ENCODE measurements around the gene RXRA.

The RXRA gene

DNA sequence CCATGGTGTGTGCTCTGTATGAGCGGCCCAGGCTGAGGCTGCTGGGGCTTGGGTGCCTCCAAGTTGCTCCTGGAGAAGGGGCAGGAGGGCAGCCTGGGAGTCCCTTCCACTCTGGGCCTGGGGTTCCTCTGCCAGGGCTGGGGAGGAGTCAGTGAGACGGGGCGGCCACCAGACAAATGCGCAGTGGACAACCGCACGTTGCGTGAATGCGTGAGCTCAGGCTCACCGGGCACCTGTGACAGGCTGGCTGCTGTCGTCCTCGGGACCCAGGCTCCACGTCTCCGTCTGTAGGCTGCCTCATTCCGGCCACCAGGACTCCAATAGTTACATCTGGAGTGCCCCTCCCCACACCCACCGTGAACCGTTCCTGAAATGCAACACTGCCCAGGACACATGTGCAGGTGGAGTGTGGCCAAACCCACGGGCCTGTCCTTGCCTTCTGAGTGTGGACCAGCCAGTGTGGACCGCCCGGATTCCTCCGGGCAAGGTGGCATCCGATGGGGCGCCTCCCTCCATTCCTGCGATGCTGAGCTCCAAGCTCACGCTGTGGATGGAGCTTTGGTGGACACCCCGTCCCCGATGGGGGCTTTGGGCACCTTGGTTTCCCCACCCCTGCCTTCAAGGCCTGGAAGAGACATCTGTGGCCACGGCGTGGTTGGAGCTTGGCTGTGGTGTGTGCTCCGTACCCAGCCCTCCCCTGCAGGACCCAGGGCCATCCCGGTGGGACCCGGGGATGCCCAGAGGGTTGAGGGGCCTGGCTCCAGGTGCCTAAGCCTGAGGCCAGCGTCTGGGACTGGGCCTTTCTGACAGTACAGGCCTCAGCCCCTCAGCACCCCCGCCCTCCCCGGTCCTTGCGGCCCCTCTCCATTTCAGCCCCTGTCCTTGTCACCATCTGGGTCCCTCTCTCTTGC is 34.0 kb upstream of the RXRA start:
- DNase-seq (ENCODE audit: insufficient read length, low spot score) (no peak), FAIRE-seq (no peak)
- TF ChIP-seq POLR2AphosphoS5 (IDR thresholded peaks at IDR 0.05; ENCODE audit: low read depth, low read length) (no peak), POLR2A (IDR thresholded peaks at IDR 0.05; ENCODE audit: low read depth, low read length) (no peak), SPI1 (IDR thresholded peaks at IDR 0.05; ENCODE audit: low read depth, low read length) (no peak), POU2F2 (IDR thresholded peaks at IDR 0.05; ENCODE audit: low read depth, low read length) (no peak), TAF1 (IDR thresholded peaks at IDR 0.05; ENCODE audit: low read depth, low read length) (no peak), PAX5 (IDR thresholded peaks at IDR 0.05; ENCODE audit: insufficient read depth, low read length, severe bottlenecking) (no peak)

GRCh38 chr9:134293031-134293521 is 33.2 kb upstream of the RXRA start:
- no peak for FAIRE-seq

DNA sequence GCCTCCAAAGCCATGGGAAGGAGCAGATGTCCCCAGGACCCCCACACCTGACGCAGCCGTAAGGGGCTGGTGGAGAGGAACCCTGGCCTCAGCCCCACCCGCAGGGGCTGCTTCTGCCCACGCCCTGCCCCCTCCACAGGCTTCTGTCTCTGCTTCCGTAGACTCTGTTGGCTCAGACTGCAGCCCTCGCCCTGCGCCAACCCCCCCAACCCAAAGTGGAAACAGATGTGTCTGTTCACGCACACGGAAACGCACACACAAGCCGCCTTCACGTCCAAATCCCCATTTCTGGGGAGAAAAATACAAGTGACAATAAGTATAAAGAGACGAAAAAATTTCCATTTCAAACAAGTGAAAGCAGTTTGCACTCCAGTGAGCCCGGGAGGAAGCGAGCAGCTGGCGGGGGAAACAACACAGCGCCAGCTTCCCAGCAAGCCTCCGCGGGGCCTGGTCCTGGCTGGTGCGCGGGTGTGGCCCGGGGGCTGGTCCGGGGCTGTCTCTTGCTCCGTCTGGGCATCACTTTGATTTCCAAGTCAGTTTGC is 32.6 kb upstream of the RXRA start:
- DNase-seq (ENCODE audit: insufficient read length, low spot score), result no peak
- TF ChIP-seq POLR2A (IDR thresholded peaks at IDR 0.05; ENCODE audit: low read depth, low read length), result no peak
- TF ChIP-seq POU2F2 (IDR thresholded peaks at IDR 0.05; ENCODE audit: low read depth, low read length), result no peak
- TF ChIP-seq POLR2AphosphoS5 (IDR thresholded peaks at IDR 0.05; ENCODE audit: low read depth, low read length), result no peak
- TF ChIP-seq SPI1 (IDR thresholded peaks at IDR 0.05; ENCODE audit: low read depth, low read length), result no peak
- no peak for TF ChIP-seq TAF1 (IDR thresholded peaks at IDR 0.05; ENCODE audit: low read depth, low read length)
- no peak for TF ChIP-seq PAX5 (IDR thresholded peaks at IDR 0.05; ENCODE audit: insufficient read depth, low read length, severe bottlenecking)
- no peak for FAIRE-seq

More at GRCh38 chr9:134293031-134293521, 33.2 kb upstream of the RXRA start:
- TF ChIP-seq SPI1 (IDR thresholded peaks at IDR 0.05; ENCODE audit: low read depth, low read length) (no peak), TAF1 (IDR thresholded peaks at IDR 0.05; ENCODE audit: low read depth, low read length) (no peak), POLR2A (IDR thresholded peaks at IDR 0.05; ENCODE audit: low read depth, low read length) (no peak)
- DNase-seq (ENCODE audit: insufficient read length, low spot score), result no peak

DNA sequence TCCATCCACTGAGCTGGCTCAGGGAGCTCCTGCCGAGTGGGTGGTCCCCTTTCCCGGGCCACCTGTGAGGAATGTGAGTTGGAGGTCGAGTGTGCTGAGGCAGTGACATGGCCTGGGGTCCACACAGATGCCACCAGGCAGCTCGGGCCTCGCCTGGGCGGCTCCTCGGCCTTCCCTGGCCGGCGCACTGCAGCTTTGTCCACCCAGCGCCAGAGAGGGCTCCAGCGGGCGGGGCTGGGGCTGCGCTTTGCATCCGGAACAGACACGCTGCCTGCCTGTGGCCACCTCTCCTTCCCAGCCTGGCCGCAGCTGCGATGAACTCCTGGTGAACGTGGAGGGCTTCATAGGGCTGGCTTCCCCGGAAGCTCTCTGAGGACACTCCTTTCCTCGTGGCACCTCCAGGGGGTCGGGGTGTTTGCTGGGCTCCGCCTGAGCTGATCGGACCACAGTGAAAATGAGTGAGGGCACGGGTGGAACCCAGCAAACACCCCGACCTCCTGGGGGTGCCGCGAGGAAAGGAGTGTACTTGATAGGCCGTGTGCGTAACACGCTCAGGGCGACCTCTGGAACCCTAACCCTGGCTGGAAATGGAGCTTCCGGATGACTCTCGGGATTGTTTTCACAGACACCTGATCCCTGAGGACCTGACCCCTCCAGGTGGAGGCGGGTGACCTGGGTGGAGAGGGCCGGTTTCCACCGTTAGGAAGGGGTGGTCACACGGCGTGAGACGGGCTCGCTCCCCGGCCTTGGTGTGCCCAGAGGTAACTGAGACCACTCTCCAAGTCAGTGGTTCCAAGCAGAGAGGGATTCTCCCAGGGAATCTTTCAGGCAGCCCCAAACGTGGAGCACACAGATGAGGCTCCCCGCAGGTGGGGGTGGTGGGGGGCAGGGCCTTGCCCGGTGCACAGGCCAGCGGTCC is 31.8 kb upstream of the RXRA start:
- no peak for DNase-seq (ENCODE audit: insufficient read length, low spot score)
- TF ChIP-seq TAF1 (IDR thresholded peaks at IDR 0.05; ENCODE audit: low read depth, low read length), result no peak
- TF ChIP-seq PAX5 (IDR thresholded peaks at IDR 0.05; ENCODE audit: insufficient read depth, low read length, severe bottlenecking), result no peak
- no peak for TF ChIP-seq POLR2AphosphoS5 (IDR thresholded peaks at IDR 0.05; ENCODE audit: low read depth, low read length)
- TF ChIP-seq SPI1 (IDR thresholded peaks at IDR 0.05; ENCODE audit: low read depth, low read length), result no peak
- no peak for TF ChIP-seq POLR2A (IDR thresholded peaks at IDR 0.05; ENCODE audit: low read depth, low read length)
- TF ChIP-seq POU2F2 (IDR thresholded peaks at IDR 0.05; ENCODE audit: low read depth, low read length), result no peak
- no peak for FAIRE-seq

GRCh38 chr9:134295101-134295745 is 31.0 kb upstream of the RXRA start:
- TF ChIP-seq POLR2AphosphoS5 (IDR thresholded peaks at IDR 0.05; ENCODE audit: low read depth, low read length) (no peak), POLR2A (IDR thresholded peaks at IDR 0.05; ENCODE audit: low read depth, low read length) (no peak), POU2F2 (IDR thresholded peaks at IDR 0.05; ENCODE audit: low read depth, low read length) (no peak), PAX5 (IDR thresholded peaks at IDR 0.05; ENCODE audit: insufficient read depth, low read length, severe bottlenecking) (no peak), TAF1 (IDR thresholded peaks at IDR 0.05; ENCODE audit: low read depth, low read length) (no peak), SPI1 (IDR thresholded peaks at IDR 0.05; ENCODE audit: low read depth, low read length) (no peak)
- FAIRE-seq (no peak), DNase-seq (ENCODE audit: insufficient read length, low spot score) (no peak)

GRCh38 chr9:134295746-134296250 is 30.5 kb upstream of the RXRA start:
- DNase-seq (ENCODE audit: insufficient read length, low spot score), result no peak
- TF ChIP-seq POLR2A (IDR thresholded peaks at IDR 0.05; ENCODE audit: low read depth, low read length) (no peak), TAF1 (IDR thresholded peaks at IDR 0.05; ENCODE audit: low read depth, low read length) (no peak), POU2F2 (IDR thresholded peaks at IDR 0.05; ENCODE audit: low read depth, low read length) (no peak), POLR2AphosphoS5 (IDR thresholded peaks at IDR 0.05; ENCODE audit: low read depth, low read length) (no peak), SPI1 (IDR thresholded peaks at IDR 0.05; ENCODE audit: low read depth, low read length) (no peak)
- no peak for FAIRE-seq

- DNase-seq (ENCODE audit: insufficient read length, low spot score) (no peak), FAIRE-seq (no peak)
- no peak for TF ChIP-seq POLR2AphosphoS5 (IDR thresholded peaks at IDR 0.05; ENCODE audit: low read depth, low read length)
- TF ChIP-seq PAX5 (IDR thresholded peaks at IDR 0.05; ENCODE audit: insufficient read depth, low read length, severe bottlenecking), result no peak
- no peak for TF ChIP-seq SPI1 (IDR thresholded peaks at IDR 0.05; ENCODE audit: low read depth, low read length)
- no peak for TF ChIP-seq POU2F2 (IDR thresholded peaks at IDR 0.05; ENCODE audit: low read depth, low read length)
- TF ChIP-seq POLR2A (IDR thresholded peaks at IDR 0.05; ENCODE audit: low read depth, low read length), result no peak
- no peak for TF ChIP-seq TAF1 (IDR thresholded peaks at IDR 0.05; ENCODE audit: low read depth, low read length)
Observed at GRCh38 chr9:134296301-134297082, 29.8 kb upstream of the RXRA start.

- DNase-seq (ENCODE audit: insufficient read length, low spot score), result no peak
- TF ChIP-seq POLR2A (IDR thresholded peaks at IDR 0.05; ENCODE audit: low read depth, low read length), result no peak
- TF ChIP-seq TAF1 (IDR thresholded peaks at IDR 0.05; ENCODE audit: low read depth, low read length), result no peak
- TF ChIP-seq POU2F2 (IDR thresholded peaks at IDR 0.05; ENCODE audit: low read depth, low read length), result no peak
- no peak for TF ChIP-seq PAX5 (IDR thresholded peaks at IDR 0.05; ENCODE audit: insufficient read depth, low read length, severe bottlenecking)
- TF ChIP-seq SPI1 (IDR thresholded peaks at IDR 0.05; ENCODE audit: low read depth, low read length), result no peak
- no peak for TF ChIP-seq POLR2AphosphoS5 (IDR thresholded peaks at IDR 0.05; ENCODE audit: low read depth, low read length)
- FAIRE-seq, result no peak
Observed at GRCh38 chr9:134297083-134297410, 29.2 kb upstream of the RXRA start.

Measured in GM12891 (cell line).